Tibial nerve (tissue), 4 donors: ENCODE data around the gene BNIP5. TPM values are rescaled to one million over a fixed set of nuclear protein-coding genes. Genes with fewer than 3 reads are reported as not detected.

Experiments
- DNase-seq, 2 donors: peaks; one replicate each; pipeline ENCODE4 v3.0.0-alpha.2; 2019; ENCODE audit warnings: low spot score in 2 of 2
- H3K27ac ChIP-seq, 4 donors: fragments of 200-600 bp; sonication (generic) in 3 of 4; one replicate each; pipeline ENCODE4 v1.5.1; 2017 to 2019; ENCODE audit warnings: mild to moderate bottlenecking in 1 of 4
- H3K27me3 ChIP-seq, 2 donors: fragments of 200-600 bp; sonication (generic) in 1 of 2; one replicate each; pipeline versions ENCODE4 v1.5.1 to v1.6.0; 2017 to 2019
- H3K36me3 ChIP-seq, 3 donors: fragments of 200-600 bp; sonication (generic); one replicate each; pipeline ENCODE4 v1.5.1; 2018 to 2019
- H3K4me1 ChIP-seq, 4 donors: fragments of 200-600 bp; sonication (generic) in 3 of 4; one replicate each; pipeline ENCODE4 v1.5.1; 2017 to 2019
- H3K4me3 ChIP-seq, 4 donors: fragments of 200-600 bp; sonication (generic) in 3 of 4; one replicate each; pipeline ENCODE4 v1.5.1; 2017 to 2019; ENCODE audit warnings: mild to moderate bottlenecking in 1 of 4, moderate library complexity in 1 of 4
- H3K9me3 ChIP-seq, 4 donors: fragments of 200-600 bp; sonication (generic) in 3 of 4; one replicate each; pipeline ENCODE4 v1.5.1; 2017 to 2019
- CTCF ChIP-seq, 5 experiments: fragments of 200-600 bp in 3 of 5; fragments of 450-650 bp in 2 of 5; sonication (generic) in 3 of 5; IDR thresholded peaks; one replicate each; pipeline ENCODE4 v1.5.1; 2016 to 2019; ENCODE audit warnings: antibody characterized with exemption in 5 of 5, mild to moderate bottlenecking in 3 of 5, moderate library complexity in 2 of 5
- EP300 ChIP-seq, 2 donors: sonication (generic); formaldehyde crosslinking; IDR thresholded peaks; one replicate each; pipeline ENCODE4 v1.6.1; 2017; ENCODE audit warnings: antibody characterized with exemption in 2 of 2, mild to moderate bottlenecking in 1 of 2
- POLR2A ChIP-seq, 2 donors: fragments of 450-650 bp; IDR thresholded peaks; one replicate each; pipeline ENCODE4 v1.6.1; 2017; ENCODE audit warnings: antibody characterized with exemption in 2 of 2, mild to moderate bottlenecking in 2 of 2, moderate library complexity in 2 of 2
- WGBS, 2 donors: methylation state at CpG; one replicate each; pipeline ENCODE4 v1.1.5; 2018; 5-methylcytosine and 5-hydroxymethylcytosine counted together
- total RNA-seq, 4 donors: library from RNA; depleted of rRNA; stranded (reverse); fragments of >200 nt; gene quantifications; one replicate each; pipeline ENCODE4 v1.1.0, GENCODE V29; 2016

The BNIP5 gene
- total RNA-seq, 4 donors from 2014 or later: not detected

GRCh38 chr6:36381502-36382389 is 45.1 kb upstream of the BNIP5 start:
- Histone ChIP-seq H3K4me1 (peaks cover 0 to 5% (median 2%) of the 10 kb centered on the region in 4 donors), H3K27ac (no peak overlapping the region), H3K36me3 (no peaks in the 10 kb centered on the region), H3K27me3 (no peaks in the 10 kb centered on the region), H3K9me3 (no peaks in the 10 kb centered on the region), H3K4me3 (no peak overlapping the region)
- 68 to 73% methylated on average over 9 of the region's 9 CpGs for WGBS, 2 donors
- TF ChIP-seq POLR2A (IDR thresholded peaks at IDR 0.05) (no peak), CTCF (IDR thresholded peaks at IDR 0.05) (no peak), EP300 (IDR thresholded peaks at IDR 0.05) (no peak)
- no peak for DNase-seq

DNA sequence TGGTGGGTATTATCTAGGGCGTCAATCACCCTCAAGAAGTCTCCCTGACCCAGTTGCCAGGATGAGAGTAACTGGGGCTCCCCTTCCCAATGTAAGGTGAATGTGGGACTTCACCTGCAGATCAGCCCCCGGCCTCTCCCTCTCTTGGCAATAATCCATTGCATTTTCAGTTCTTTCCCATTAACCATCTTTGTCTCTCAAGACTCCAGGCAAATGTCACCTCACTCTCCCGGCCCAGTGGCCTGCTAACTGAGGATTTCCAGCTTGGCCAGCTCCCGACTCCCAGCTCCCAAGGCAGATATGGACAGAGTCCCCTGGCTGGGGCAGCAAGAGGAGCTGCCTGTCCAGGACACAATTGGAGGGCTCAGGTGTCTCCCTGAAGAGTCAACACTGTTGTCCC is 43.5 kb upstream of the BNIP5 start:
- no peak for DNase-seq
- Histone ChIP-seq H3K4me1 (peaks cover 0 to 7% (median 0%) of the 10 kb centered on the region in 4 donors), H3K27me3 (no peaks in the 10 kb centered on the region), H3K27ac (no peak overlapping the region), H3K4me3 (no peak overlapping the region), H3K36me3 (no peaks in the 10 kb centered on the region), H3K9me3 (no peaks in the 10 kb centered on the region)
- no peak for TF ChIP-seq EP300 (IDR thresholded peaks at IDR 0.05)
- WGBS, 2 donors: 93 to 96% methylated on average over 4 of the region's 4 CpGs

- Histone ChIP-seq H3K4me3 (no peak overlapping the region), H3K4me1 (peaks cover 0 to 19% (median 0%) of the 10 kb centered on the region in 4 donors), H3K36me3 (no peaks in the 10 kb centered on the region), H3K27me3 (no peaks in the 10 kb centered on the region), H3K27ac (no peak overlapping the region), H3K9me3 (no peaks in the 10 kb centered on the region)
- no peak for DNase-seq
- TF ChIP-seq CTCF (IDR thresholded peaks at IDR 0.05): no peak
- TF ChIP-seq EP300 (IDR thresholded peaks at IDR 0.05): no peak
- no peak for TF ChIP-seq POLR2A (IDR thresholded peaks at IDR 0.05)
- WGBS, 2 donors: 90 to 92% methylated on average over 10 of the region's 10 CpGs
These were observed 42.2 kb upstream of the BNIP5 start for GRCh38 chr6:36378936-36379335.

DNA sequence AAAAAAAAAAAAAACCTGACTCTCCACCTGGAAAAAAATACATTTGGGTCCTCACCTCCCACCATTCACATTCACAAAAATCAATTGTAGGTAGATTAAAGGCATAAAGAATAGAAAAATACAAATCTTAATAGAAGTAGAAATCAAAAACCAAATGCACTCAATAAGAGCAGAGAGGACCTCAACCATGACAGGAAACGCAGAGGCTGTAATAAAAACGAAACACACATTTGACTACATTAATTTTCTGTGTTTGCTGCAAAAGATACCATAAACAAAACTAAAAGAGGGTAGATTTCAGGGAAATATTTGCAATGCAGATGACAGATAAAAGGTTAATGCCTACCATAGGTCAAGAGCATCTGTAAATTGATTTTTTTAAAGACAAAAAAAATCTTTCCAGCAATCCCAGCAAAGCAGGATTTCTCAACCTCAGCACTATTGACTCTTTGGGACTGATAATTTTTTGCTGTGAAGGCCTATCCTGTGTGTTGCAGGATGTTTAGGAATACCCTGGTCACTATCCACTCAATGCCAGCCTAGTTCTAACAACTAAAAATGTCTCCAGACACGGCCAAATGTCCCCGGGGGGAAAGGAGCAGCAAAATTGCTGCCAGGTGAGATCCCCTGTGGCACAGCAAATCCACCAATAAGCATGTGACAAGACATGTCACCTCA is 41.7 kb upstream of the BNIP5 start:
- no peaks in the 10 kb centered on the region for H3K27me3 ChIP-seq
- DNase-seq: no peak
- 81 to 86% methylated on average over 4 of the region's 4 CpGs for WGBS, 2 donors
- H3K36me3 ChIP-seq: no peaks in the 10 kb centered on the region
- H3K4me1 ChIP-seq: peaks cover 0 to 25% (median 0%) of the 10 kb centered on the region in 4 donors
- H3K4me3 ChIP-seq: no peak overlapping the region
- TF ChIP-seq POLR2A (IDR thresholded peaks at IDR 0.05) (no peak), EP300 (IDR thresholded peaks at IDR 0.05) (no peak), CTCF (IDR thresholded peaks at IDR 0.05) (no peak)
- no peaks in the 10 kb centered on the region for H3K9me3 ChIP-seq
- no peak overlapping the region for H3K27ac ChIP-seq

DNA sequence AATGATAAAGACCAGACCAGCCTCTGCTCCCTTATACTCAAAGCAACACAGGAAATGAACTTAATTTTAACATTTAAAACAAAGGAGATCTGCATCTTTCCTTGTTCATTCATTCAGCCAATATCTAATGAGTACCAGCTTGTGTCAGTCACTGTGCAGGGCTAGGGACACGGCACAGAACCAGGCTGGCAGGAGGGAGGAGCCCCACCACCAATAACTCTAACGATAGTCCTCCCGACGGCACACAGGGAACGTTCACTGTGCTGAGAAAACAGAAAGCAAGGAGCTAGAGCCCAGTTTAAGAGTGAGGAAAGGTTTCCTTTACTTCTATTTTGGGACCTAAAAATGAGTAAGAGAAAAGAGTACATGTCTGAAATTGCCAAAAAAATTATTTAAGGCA is 40.9 kb upstream of the BNIP5 start:
- Histone ChIP-seq H3K36me3 (no peaks in the 10 kb centered on the region), H3K27ac (no peak overlapping the region), H3K27me3 (no peaks in the 10 kb centered on the region), H3K4me1 (peaks cover 0 to 28% (median 0%) of the 10 kb centered on the region in 4 donors), H3K4me3 (no peak overlapping the region), H3K9me3 (no peaks in the 10 kb centered on the region)
- TF ChIP-seq EP300 (IDR thresholded peaks at IDR 0.05) (no peak), POLR2A (IDR thresholded peaks at IDR 0.05) (no peak), CTCF (IDR thresholded peaks at IDR 0.05) (no peak)
- no peak for DNase-seq
- WGBS, 2 donors: 37 to 56% methylated on average over 5 of the region's 5 CpGs
